Measurements from ENCODE around the gene SLC34A3. TPM values are rescaled to one million over a fixed set of nuclear protein-coding genes. Genes with fewer than 3 reads are reported as not detected.

The SLC34A3 gene
- total RNA-seq, 1 donor from 2014 or later: 0.09 TPM

DNA sequence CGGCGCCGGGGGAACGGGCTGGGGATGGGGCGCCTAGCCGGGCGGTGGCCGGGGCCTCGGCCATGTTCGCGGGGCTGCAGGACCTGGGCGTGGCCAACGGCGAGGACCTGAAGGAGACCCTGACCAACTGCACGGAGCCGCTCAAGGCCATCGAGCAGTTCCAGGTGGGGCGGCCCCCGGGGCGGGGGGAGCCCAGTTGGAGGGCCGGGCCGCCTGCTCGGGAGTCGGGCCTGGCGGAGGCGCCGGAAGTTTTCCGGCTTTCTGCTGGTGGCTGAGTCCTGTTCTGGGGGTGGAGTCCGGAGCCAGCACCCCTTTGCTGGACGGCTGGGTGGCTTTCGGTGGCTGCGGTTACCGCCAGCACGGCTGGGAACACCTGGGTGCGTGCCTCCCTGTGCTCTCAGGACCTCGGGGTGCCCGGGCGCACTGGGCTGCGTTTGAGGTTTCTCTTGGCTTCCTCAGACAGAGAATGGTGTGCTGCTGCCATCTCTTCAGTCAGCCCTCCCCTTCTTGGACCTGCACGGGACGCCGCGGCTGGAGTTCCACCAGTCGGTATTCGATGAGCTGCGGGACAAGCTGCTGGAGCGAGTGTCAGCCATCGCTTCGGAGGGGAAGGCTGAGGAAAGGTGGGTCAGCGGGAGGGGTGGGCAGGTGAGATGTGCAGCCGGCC is 24.9 kb downstream of the SLC34A3 start:
- H3K27ac ChIP-seq (ENCODE audit: low read depth, low read length): peak overlapping the region; percentile 50
- H3K4me2 ChIP-seq (ENCODE audit: low read length): peak overlapping the region; percentile 99
- H3K27me3 ChIP-seq (ENCODE audit: insufficient read depth, low read length): no peaks in the 10 kb centered on the region
- peaks cover 4% of the 10 kb centered on the region for H3K4me1 Mint-ChIP-seq (ENCODE audit: low read depth, unreplicated experiment)
- peak overlapping the region; percentile 90 for H3K4me3 Mint-ChIP-seq (ENCODE audit: unreplicated experiment)
- peaks cover 22% of the 10 kb centered on the region for H3K4me1 ChIP-seq (ENCODE audit: insufficient read depth, low read length)
- H4K20me1 ChIP-seq (ENCODE audit: insufficient read depth, low read length): peaks cover 23% of the 10 kb centered on the region
- H3K9me3 Mint-ChIP-seq (ENCODE audit: unreplicated experiment): no peaks in the 10 kb centered on the region
- H3K36me3 Mint-ChIP-seq (ENCODE audit: low read depth, unreplicated experiment): no peaks in the 10 kb centered on the region
- peaks cover 2% of the 10 kb centered on the region for H3K27me3 Mint-ChIP-seq (ENCODE audit: low read depth, unreplicated experiment)
- TF ChIP-seq, protein P1, sequence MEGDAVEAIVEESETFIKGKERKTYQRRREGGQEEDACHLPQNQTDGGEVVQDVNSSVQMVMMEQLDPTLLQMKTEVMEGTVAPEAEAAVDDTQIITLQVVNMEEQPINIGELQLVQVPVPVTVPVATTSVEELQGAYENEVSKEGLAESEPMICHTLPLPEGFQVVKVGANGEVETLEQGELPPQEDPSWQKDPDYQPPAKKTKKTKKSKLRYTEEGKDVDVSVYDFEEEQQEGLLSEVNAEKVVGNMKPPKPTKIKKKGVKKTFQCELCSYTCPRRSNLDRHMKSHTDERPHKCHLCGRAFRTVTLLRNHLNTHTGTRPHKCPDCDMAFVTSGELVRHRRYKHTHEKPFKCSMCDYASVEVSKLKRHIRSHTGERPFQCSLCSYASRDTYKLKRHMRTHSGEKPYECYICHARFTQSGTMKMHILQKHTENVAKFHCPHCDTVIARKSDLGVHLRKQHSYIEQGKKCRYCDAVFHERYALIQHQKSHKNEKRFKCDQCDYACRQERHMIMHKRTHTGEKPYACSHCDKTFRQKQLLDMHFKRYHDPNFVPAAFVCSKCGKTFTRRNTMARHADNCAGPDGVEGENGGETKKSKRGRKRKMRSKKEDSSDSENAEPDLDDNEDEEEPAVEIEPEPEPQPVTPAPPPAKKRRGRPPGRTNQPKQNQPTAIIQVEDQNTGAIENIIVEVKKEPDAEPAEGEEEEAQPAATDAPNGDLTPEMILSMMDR (IDR thresholded peaks at IDR 0.05; ENCODE audit: insufficient read depth, low read depth, low read length): no peak
- no peak for TF ChIP-seq EZH2 (IDR thresholded peaks at IDR 0.05; ENCODE audit: insufficient read depth, low read length)
- peak overlapping the region; percentile 88 for H3K9ac ChIP-seq (ENCODE audit: low read length)
- peaks cover 4% of the 10 kb centered on the region for H3K36me3 ChIP-seq (ENCODE audit: insufficient read depth, low read length)
- peak overlapping the region; percentile 56 for H2AFZ ChIP-seq (ENCODE audit: low read depth, low read length)
- DNase-seq (ENCODE audit: low read depth) (no peak), FAIRE-seq (no peak)
- peak overlapping the region; percentile 97 for H3K4me3 ChIP-seq (ENCODE audit: insufficient read depth, low read depth, low read length)
- H3K79me2 ChIP-seq (ENCODE audit: insufficient read depth, low read length): peaks cover 37% of the 10 kb centered on the region
- H3K27ac Mint-ChIP-seq (ENCODE audit: unreplicated experiment): no peak overlapping the region
- no peaks in the 10 kb centered on the region for H3K9me3 ChIP-seq (ENCODE audit: insufficient read depth, low read depth, low read length)

DNA sequence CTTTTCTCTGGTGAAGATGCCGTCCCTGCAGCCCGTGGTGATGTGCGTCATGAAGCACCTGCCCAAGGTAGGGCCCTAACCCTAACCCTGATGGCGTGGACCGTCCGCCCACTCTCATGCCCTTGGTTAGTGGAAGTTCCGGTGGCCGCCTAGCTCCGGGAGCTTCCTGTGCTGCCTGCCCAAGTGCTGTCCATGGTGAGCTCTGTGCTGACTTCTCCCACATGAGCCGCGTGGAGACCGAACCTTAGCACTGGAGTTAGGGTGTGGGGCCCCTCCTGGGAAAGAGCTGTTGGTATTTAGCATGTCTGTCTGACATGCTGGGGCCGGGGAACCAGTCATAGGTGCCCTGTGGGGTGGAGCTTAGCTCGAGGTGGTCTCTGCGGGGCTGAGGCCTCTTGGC is 25.7 kb downstream of the SLC34A3 start:
- H4K20me1 ChIP-seq (ENCODE audit: insufficient read depth, low read length): peaks cover 23% of the 10 kb centered on the region
- H3K4me2 ChIP-seq (ENCODE audit: low read length): peak overlapping the region; percentile 99
- peaks cover 37% of the 10 kb centered on the region for H3K79me2 ChIP-seq (ENCODE audit: insufficient read depth, low read length)
- no peak for TF ChIP-seq EZH2 (IDR thresholded peaks at IDR 0.05; ENCODE audit: insufficient read depth, low read length)
- TF ChIP-seq, protein P1 (IDR thresholded peaks at IDR 0.05; ENCODE audit: insufficient read depth, low read depth, low read length): no peak
- peaks cover 22% of the 10 kb centered on the region for H3K4me1 ChIP-seq (ENCODE audit: insufficient read depth, low read length)
- Mint-ChIP-seq H3K4me3 (ENCODE audit: unreplicated experiment) (peak overlapping the region; percentile 90), H3K27me3 (ENCODE audit: low read depth, unreplicated experiment) (peaks cover 2% of the 10 kb centered on the region), H3K27ac (ENCODE audit: unreplicated experiment) (peak overlapping the region; percentile 53), H3K9me3 (ENCODE audit: unreplicated experiment) (no peaks in the 10 kb centered on the region), H3K36me3 (ENCODE audit: low read depth, unreplicated experiment) (no peaks in the 10 kb centered on the region), H3K4me1 (ENCODE audit: low read depth, unreplicated experiment) (peaks cover 4% of the 10 kb centered on the region)
- H3K27me3 ChIP-seq (ENCODE audit: insufficient read depth, low read length): no peaks in the 10 kb centered on the region
- H3K36me3 ChIP-seq (ENCODE audit: insufficient read depth, low read length): peaks cover 4% of the 10 kb centered on the region
- H3K4me3 ChIP-seq (ENCODE audit: insufficient read depth, low read depth, low read length): peak overlapping the region; percentile 97
- no peak overlapping the region for H3K27ac ChIP-seq (ENCODE audit: low read depth, low read length)
- DNase-seq (ENCODE audit: low read depth) (no peak), FAIRE-seq (no peak)
- peak overlapping the region; percentile 88 for H3K9ac ChIP-seq (ENCODE audit: low read length)
- H3K9me3 ChIP-seq (ENCODE audit: insufficient read depth, low read depth, low read length): no peaks in the 10 kb centered on the region
- no peak overlapping the region for H2AFZ ChIP-seq (ENCODE audit: low read depth, low read length)

DNA sequence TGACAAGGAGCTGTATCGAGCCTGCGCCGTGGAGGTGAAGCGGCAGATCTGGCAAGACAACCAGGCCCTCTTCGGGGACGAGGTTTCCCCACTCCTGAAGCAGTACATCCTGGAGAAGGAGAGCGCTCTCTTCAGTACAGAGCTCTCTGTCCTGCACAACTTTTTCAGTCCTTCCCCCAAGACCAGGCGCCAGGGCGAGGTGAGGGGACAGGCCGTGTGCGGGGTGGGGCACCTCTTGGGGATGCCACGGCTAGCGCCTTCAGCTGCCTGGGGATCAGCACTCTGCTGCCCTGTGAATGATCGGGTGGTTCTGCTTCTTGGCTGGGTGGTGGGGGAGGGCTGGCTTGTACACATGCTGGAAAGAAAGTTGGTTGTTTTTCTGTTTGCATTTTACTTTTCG is 26.2 kb downstream of the SLC34A3 start:
- Mint-ChIP-seq H3K27ac (ENCODE audit: unreplicated experiment) (no peak overlapping the region), H3K36me3 (ENCODE audit: low read depth, unreplicated experiment) (peaks cover 3% of the 10 kb centered on the region), H3K4me1 (ENCODE audit: low read depth, unreplicated experiment) (peaks cover 7% of the 10 kb centered on the region), H3K27me3 (ENCODE audit: low read depth, unreplicated experiment) (peaks cover 2% of the 10 kb centered on the region), H3K4me3 (ENCODE audit: unreplicated experiment) (peak overlapping the region; percentile 90), H3K9me3 (ENCODE audit: unreplicated experiment) (no peaks in the 10 kb centered on the region)
- Histone ChIP-seq H3K36me3 (ENCODE audit: insufficient read depth, low read length) (peaks cover 4% of the 10 kb centered on the region), H3K4me2 (ENCODE audit: low read length) (peak overlapping the region; percentile 99), H3K9ac (ENCODE audit: low read length) (peak overlapping the region; percentile 88), H2AFZ (ENCODE audit: low read depth, low read length) (no peak overlapping the region), H3K4me3 (ENCODE audit: insufficient read depth, low read depth, low read length) (no peak overlapping the region), H3K9me3 (ENCODE audit: insufficient read depth, low read depth, low read length) (no peaks in the 10 kb centered on the region), H4K20me1 (ENCODE audit: insufficient read depth, low read length) (peaks cover 23% of the 10 kb centered on the region), H3K4me1 (ENCODE audit: insufficient read depth, low read length) (peaks cover 22% of the 10 kb centered on the region), H3K27me3 (ENCODE audit: insufficient read depth, low read length) (no peaks in the 10 kb centered on the region), H3K79me2 (ENCODE audit: insufficient read depth, low read length) (peaks cover 37% of the 10 kb centered on the region), H3K27ac (ENCODE audit: low read depth, low read length) (no peak overlapping the region)
- DNase-seq (ENCODE audit: low read depth): no peak
- TF ChIP-seq, protein P1 (IDR thresholded peaks at IDR 0.05; ENCODE audit: insufficient read depth, low read depth, low read length): no peak
- no peak for TF ChIP-seq EZH2 (IDR thresholded peaks at IDR 0.05; ENCODE audit: insufficient read depth, low read length)
- no peak for FAIRE-seq
